ENCODE results near the gene FILIP1L. TPM values are rescaled to one million over a fixed set of nuclear protein-coding genes. Genes with fewer than 3 reads are reported as not detected.
A peak's percentile ranks its signal among the peaks of the same experiment; 100 is the strongest.

Gene FILIP1L
- total and polyA plus RNA-seq, 2 of the 13 experiments (the other 11 are each of a cell fraction or from before 2014, with no cell fraction given) = 8.1 to 187 TPM

GRCh38 chr3:100097919-100098783 is 16.1 kb downstream of the FILIP1L start (continued):
- TF ChIP-seq, protein P1, sequence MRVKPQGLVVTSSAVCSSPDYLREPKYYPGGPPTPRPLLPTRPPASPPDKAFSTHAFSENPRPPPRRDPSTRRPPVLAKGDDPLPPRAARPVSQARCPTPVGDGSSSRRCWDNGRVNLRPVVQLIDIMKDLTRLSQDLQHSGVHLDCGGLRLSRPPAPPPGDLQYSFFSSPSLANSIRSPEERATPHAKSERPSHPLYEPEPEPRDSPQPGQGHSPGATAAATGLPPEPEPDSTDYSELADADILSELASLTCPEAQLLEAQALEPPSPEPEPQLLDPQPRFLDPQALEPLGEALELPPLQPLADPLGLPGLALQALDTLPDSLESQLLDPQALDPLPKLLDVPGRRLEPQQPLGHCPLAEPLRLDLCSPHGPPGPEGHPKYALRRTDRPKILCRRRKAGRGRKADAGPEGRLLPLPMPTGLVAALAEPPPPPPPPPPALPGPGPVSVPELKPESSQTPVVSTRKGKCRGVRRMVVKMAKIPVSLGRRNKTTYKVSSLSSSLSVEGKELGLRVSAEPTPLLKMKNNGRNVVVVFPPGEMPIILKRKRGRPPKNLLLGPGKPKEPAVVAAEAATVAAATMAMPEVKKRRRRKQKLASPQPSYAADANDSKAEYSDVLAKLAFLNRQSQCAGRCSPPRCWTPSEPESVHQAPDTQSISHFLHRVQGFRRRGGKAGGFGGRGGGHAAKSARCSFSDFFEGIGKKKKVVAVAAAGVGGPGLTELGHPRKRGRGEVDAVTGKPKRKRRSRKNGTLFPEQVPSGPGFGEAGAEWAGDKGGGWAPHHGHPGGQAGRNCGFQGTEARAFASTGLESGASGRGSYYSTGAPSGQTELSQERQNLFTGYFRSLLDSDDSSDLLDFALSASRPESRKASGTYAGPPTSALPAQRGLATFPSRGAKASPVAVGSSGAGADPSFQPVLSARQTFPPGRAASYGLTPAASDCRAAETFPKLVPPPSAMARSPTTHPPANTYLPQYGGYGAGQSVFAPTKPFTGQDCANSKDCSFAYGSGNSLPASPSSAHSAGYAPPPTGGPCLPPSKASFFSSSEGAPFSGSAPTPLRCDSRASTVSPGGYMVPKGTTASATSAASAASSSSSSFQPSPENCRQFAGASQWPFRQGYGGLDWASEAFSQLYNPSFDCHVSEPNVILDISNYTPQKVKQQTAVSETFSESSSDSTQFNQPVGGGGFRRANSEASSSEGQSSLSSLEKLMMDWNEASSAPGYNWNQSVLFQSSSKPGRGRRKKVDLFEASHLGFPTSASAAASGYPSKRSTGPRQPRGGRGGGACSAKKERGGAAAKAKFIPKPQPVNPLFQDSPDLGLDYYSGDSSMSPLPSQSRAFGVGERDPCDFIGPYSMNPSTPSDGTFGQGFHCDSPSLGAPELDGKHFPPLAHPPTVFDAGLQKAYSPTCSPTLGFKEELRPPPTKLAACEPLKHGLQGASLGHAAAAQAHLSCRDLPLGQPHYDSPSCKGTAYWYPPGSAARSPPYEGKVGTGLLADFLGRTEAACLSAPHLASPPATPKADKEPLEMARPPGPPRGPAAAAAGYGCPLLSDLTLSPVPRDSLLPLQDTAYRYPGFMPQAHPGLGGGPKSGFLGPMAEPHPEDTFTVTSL (CRISPR knock-in tag; IDR thresholded peaks at IDR 0.05; ENCODE audit: borderline replicate concordance) = no peak; the same call in 1 of the 2 replicates
- TF ChIP-seq, protein P2, sequence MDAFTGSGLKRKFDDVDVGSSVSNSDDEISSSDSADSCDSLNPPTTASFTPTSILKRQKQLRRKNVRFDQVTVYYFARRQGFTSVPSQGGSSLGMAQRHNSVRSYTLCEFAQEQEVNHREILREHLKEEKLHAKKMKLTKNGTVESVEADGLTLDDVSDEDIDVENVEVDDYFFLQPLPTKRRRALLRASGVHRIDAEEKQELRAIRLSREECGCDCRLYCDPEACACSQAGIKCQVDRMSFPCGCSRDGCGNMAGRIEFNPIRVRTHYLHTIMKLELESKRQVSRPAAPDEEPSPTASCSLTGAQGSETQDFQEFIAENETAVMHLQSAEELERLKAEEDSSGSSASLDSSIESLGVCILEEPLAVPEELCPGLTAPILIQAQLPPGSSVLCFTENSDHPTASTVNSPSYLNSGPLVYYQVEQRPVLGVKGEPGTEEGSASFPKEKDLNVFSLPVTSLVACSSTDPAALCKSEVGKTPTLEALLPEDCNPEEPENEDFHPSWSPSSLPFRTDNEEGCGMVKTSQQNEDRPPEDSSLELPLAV (CRISPR knock-in tag; conservative IDR thresholded peaks at IDR 0.05; ENCODE audit: low read depth) = no peak
- TF ChIP-seq ZNF569 (CRISPR knock-in tag; IDR thresholded peaks at IDR 0.05; ENCODE audit: borderline replicate concordance) = no peak
- no peak for TF ChIP-seq MBNL3 (CRISPR knock-in tag; conservative IDR thresholded peaks at IDR 0.05)
- TF ChIP-seq, protein P3, sequence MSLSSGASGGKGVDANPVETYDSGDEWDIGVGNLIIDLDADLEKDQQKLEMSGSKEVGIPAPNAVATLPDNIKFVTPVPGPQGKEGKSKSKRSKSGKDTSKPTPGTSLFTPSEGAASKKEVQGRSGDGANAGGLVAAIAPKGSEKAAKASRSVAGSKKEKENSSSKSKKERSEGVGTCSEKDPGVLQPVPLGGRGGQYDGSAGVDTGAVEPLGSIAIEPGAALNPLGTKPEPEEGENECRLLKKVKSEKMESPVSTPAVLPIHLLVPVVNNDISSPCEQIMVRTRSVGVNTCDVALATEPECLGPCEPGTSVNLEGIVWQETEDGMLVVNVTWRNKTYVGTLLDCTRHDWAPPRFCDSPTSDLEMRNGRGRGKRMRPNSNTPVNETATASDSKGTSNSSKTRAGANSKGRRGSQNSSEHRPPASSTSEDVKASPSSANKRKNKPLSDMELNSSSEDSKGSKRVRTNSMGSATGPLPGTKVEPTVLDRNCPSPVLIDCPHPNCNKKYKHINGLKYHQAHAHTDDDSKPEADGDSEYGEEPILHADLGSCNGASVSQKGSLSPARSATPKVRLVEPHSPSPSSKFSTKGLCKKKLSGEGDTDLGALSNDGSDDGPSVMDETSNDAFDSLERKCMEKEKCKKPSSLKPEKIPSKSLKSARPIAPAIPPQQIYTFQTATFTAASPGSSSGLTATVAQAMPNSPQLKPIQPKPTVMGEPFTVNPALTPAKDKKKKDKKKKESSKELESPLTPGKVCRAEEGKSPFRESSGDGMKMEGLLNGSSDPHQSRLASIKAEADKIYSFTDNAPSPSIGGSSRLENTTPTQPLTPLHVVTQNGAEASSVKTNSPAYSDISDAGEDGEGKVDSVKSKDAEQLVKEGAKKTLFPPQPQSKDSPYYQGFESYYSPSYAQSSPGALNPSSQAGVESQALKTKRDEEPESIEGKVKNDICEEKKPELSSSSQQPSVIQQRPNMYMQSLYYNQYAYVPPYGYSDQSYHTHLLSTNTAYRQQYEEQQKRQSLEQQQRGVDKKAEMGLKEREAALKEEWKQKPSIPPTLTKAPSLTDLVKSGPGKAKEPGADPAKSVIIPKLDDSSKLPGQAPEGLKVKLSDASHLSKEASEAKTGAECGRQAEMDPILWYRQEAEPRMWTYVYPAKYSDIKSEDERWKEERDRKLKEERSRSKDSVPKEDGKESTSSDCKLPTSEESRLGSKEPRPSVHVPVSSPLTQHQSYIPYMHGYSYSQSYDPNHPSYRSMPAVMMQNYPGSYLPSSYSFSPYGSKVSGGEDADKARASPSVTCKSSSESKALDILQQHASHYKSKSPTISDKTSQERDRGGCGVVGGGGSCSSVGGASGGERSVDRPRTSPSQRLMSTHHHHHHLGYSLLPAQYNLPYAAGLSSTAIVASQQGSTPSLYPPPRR (CRISPR knock-in tag; IDR thresholded peaks at IDR 0.05; ENCODE audit: borderline replicate concordance) = peak; percentile 49; the same call in 1 of the 2 replicates
- TF ChIP-seq GPN1 (CRISPR knock-in tag; IDR thresholded peaks at IDR 0.05; ENCODE audit: borderline replicate concordance) = no peak
- TF ChIP-seq ZNF251 (CRISPR knock-in tag; IDR thresholded peaks at IDR 0.05) = no peak
- no peak for TF ChIP-seq ZNF138 (CRISPR knock-in tag; IDR thresholded peaks at IDR 0.05; ENCODE audit: low read depth)
- TF ChIP-seq ZFP41 (CRISPR knock-in tag; IDR thresholded peaks at IDR 0.05; ENCODE audit: borderline replicate concordance) = no peak
- TF ChIP-seq ZNF782 (CRISPR knock-in tag; IDR thresholded peaks at IDR 0.05; ENCODE audit: borderline replicate concordance) = no peak
- TF ChIP-seq ZNF775 (CRISPR knock-in tag; IDR thresholded peaks at IDR 0.05; ENCODE audit: borderline replicate concordance) = no peak
- TF ChIP-seq ZMAT5 (CRISPR knock-in tag; IDR thresholded peaks at IDR 0.05; ENCODE audit: borderline replicate concordance, low read depth) = no peak
- peak; percentile 21; the same call in 1 of the 2 replicates for TF ChIP-seq ZNF331 (CRISPR knock-in tag; IDR thresholded peaks at IDR 0.05)
- TF ChIP-seq ZNF558 (CRISPR knock-in tag; IDR thresholded peaks at IDR 0.05; ENCODE audit: borderline replicate concordance) = no peak
- no peak for TF ChIP-seq JDP2 (CRISPR knock-in tag; IDR thresholded peaks at IDR 0.05; ENCODE audit: borderline replicate concordance)

Data from HepG2 (cell line).